ENCODE data around the gene IQGAP2. TPM values are rescaled to one million over a fixed set of nuclear protein-coding genes. Genes with fewer than 3 reads are reported as not detected.
A peak's percentile ranks its signal among the peaks of the same experiment; 100 is the strongest.

IQGAP2 gene
- total and polyA plus RNA-seq, 9 of the 15 experiments (the other 6 are each of a cell fraction or from before 2014, with no cell fraction given), result 8.7 to 23.2 (median 17.4) TPM

- peak; percentile 68; the same call in 1 of the 2 replicates for TF ChIP-seq PHF8 (IDR thresholded peaks at IDR 0.05; ENCODE audit: borderline replicate concordance, low read length)
- TF ChIP-seq ARNT (IDR thresholded peaks at IDR 0.05), result peak; percentile 21; a peak in 1 of 4 replicates
- TF ChIP-seq U2AF1 (optimal IDR thresholded peaks at IDR 0.05; ENCODE audit: low read depth, low read length), result peak; percentile 54
- no peak for TF ChIP-seq RFX7 (CRISPR knock-in tag; IDR thresholded peaks at IDR 0.05)
- TF ChIP-seq KAT7 (CRISPR knock-in tag; IDR thresholded peaks at IDR 0.05; ENCODE audit: borderline replicate concordance), result 0 out of 2 replicates have a peak, but pooled peaks have one; percentile 29
- no peak; the same call in 1 of the 2 replicates for TF ChIP-seq KDM2B (CRISPR knock-in tag; IDR thresholded peaks at IDR 0.05)
- no peak for TF ChIP-seq NCOA4 (IDR thresholded peaks at IDR 0.05; ENCODE audit: partially characterized antibody)
- TF ChIP-seq, protein P1, sequence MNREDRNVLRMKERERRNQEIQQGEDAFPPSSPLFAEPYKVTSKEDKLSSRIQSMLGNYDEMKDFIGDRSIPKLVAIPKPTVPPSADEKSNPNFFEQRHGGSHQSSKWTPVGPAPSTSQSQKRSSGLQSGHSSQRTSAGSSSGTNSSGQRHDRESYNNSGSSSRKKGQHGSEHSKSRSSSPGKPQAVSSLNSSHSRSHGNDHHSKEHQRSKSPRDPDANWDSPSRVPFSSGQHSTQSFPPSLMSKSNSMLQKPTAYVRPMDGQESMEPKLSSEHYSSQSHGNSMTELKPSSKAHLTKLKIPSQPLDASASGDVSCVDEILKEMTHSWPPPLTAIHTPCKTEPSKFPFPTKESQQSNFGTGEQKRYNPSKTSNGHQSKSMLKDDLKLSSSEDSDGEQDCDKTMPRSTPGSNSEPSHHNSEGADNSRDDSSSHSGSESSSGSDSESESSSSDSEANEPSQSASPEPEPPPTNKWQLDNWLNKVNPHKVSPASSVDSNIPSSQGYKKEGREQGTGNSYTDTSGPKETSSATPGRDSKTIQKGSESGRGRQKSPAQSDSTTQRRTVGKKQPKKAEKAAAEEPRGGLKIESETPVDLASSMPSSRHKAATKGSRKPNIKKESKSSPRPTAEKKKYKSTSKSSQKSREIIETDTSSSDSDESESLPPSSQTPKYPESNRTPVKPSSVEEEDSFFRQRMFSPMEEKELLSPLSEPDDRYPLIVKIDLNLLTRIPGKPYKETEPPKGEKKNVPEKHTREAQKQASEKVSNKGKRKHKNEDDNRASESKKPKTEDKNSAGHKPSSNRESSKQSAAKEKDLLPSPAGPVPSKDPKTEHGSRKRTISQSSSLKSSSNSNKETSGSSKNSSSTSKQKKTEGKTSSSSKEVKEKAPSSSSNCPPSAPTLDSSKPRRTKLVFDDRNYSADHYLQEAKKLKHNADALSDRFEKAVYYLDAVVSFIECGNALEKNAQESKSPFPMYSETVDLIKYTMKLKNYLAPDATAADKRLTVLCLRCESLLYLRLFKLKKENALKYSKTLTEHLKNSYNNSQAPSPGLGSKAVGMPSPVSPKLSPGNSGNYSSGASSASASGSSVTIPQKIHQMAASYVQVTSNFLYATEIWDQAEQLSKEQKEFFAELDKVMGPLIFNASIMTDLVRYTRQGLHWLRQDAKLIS (CRISPR knock-in tag; IDR thresholded peaks at IDR 0.05), result peak; percentile 34; the same call in 1 of the 2 replicates
- no peak for TF ChIP-seq NCOR1 (IDR thresholded peaks at IDR 0.05)
- TF ChIP-seq CTCF (IDR thresholded peaks at IDR 0.05 in 2 of 3, conservative IDR thresholded peaks at IDR 0.05 in 1 of 3; ENCODE audit: insufficient read depth in 2 of 3, low read depth in 1 of 3, low read length in 3 of 3), result peak; percentile 75 to 87 (median 83)
- peak; percentile 84 to 89 for TF ChIP-seq MAZ (CRISPR knock-in tag; conservative IDR thresholded peaks at IDR 0.05 in 1 of 2, IDR thresholded peaks at IDR 0.05 in 1 of 2)
- TF ChIP-seq NBN (IDR thresholded peaks at IDR 0.05; ENCODE audit: low read depth), result peak; percentile 61; the same call in 1 of the 2 replicates
- TF ChIP-seq PATZ1 (CRISPR knock-in tag; IDR thresholded peaks at IDR 0.05; ENCODE audit: borderline replicate concordance), result peak; percentile 23; the same call in 1 of the 2 replicates
- TF ChIP-seq SMARCC2 (IDR thresholded peaks at IDR 0.05; ENCODE audit: low read depth), result no peak
- TF ChIP-seq SP1 (CRISPR knock-in tag; IDR thresholded peaks at IDR 0.05), result peak; percentile 82
- peak; percentile 77; the same call in 1 of the 2 replicates for TF ChIP-seq TCF7 (IDR thresholded peaks at IDR 0.05; ENCODE audit: borderline replicate concordance)
- TF ChIP-seq L3MBTL2 (IDR thresholded peaks at IDR 0.05), result peak; percentile 55
- peak; percentile 76; the same call in 1 of the 2 replicates for TF ChIP-seq GATAD2B (IDR thresholded peaks at IDR 0.05; ENCODE audit: borderline replicate concordance)
- TF ChIP-seq CREM (IDR thresholded peaks at IDR 0.05; ENCODE audit: low read depth), result peak; percentile 82
Observed at GRCh38 chr5:76402886-76403765, at the start of gene IQGAP2 (continued).
